Panc1 (cell line): Measurements from ENCODE around the gene SLC12A5.

ENCODE experiments used
- POLR2AphosphoS5 ChIP-seq: IDR thresholded peaks from 2 replicates; pipeline ENCODE4 v1.6.1; 2012; ENCODE audit warnings: mild to moderate bottlenecking, low read depth, low read length, moderate library complexity
- SIN3A ChIP-seq: IDR thresholded peaks from 2 replicates; pipeline ENCODE4 v1.6.1; 2012; ENCODE audit warnings: low read depth, mild to moderate bottlenecking, low read length, moderate library complexity, borderline replicate concordance; ENCODE audit not compliant: insufficient read depth
- TCF7L2 ChIP-seq: IDR thresholded peaks from 2 replicates; pipeline ENCODE4 v1.6.1; 2011; ENCODE audit warnings: mild to moderate bottlenecking, low read depth, low read length, inconsistent platforms
- TF ChIP-seq, protein P1 (sequence below): fragments of 450-650 bp; IDR thresholded peaks from 2 replicates; pipeline ENCODE4 v1.5.1; 2017; ENCODE audit warnings: mild to moderate bottlenecking
- TF ChIP-seq, protein P2 (sequence below), 2 experiments: IDR thresholded peaks; 2 replicates each; pipeline ENCODE4 v1.6.1; 2011 to 2012; ENCODE audit warnings: low read depth in 2 of 2, control low read depth in 1 of 2, low read length in 1 of 2, mild to moderate bottlenecking in 1 of 2, moderate library complexity in 1 of 2; ENCODE audit not compliant: insufficient read depth in 1 of 2

GRCh38 chr20:46071573-46071972, 42.6 kb downstream of the SLC12A5 start:
- TF ChIP-seq, protein P1, sequence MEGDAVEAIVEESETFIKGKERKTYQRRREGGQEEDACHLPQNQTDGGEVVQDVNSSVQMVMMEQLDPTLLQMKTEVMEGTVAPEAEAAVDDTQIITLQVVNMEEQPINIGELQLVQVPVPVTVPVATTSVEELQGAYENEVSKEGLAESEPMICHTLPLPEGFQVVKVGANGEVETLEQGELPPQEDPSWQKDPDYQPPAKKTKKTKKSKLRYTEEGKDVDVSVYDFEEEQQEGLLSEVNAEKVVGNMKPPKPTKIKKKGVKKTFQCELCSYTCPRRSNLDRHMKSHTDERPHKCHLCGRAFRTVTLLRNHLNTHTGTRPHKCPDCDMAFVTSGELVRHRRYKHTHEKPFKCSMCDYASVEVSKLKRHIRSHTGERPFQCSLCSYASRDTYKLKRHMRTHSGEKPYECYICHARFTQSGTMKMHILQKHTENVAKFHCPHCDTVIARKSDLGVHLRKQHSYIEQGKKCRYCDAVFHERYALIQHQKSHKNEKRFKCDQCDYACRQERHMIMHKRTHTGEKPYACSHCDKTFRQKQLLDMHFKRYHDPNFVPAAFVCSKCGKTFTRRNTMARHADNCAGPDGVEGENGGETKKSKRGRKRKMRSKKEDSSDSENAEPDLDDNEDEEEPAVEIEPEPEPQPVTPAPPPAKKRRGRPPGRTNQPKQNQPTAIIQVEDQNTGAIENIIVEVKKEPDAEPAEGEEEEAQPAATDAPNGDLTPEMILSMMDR = no peak
- TF ChIP-seq TCF7L2 = no peak
- no peak for TF ChIP-seq POLR2AphosphoS5
- TF ChIP-seq, protein P2, sequence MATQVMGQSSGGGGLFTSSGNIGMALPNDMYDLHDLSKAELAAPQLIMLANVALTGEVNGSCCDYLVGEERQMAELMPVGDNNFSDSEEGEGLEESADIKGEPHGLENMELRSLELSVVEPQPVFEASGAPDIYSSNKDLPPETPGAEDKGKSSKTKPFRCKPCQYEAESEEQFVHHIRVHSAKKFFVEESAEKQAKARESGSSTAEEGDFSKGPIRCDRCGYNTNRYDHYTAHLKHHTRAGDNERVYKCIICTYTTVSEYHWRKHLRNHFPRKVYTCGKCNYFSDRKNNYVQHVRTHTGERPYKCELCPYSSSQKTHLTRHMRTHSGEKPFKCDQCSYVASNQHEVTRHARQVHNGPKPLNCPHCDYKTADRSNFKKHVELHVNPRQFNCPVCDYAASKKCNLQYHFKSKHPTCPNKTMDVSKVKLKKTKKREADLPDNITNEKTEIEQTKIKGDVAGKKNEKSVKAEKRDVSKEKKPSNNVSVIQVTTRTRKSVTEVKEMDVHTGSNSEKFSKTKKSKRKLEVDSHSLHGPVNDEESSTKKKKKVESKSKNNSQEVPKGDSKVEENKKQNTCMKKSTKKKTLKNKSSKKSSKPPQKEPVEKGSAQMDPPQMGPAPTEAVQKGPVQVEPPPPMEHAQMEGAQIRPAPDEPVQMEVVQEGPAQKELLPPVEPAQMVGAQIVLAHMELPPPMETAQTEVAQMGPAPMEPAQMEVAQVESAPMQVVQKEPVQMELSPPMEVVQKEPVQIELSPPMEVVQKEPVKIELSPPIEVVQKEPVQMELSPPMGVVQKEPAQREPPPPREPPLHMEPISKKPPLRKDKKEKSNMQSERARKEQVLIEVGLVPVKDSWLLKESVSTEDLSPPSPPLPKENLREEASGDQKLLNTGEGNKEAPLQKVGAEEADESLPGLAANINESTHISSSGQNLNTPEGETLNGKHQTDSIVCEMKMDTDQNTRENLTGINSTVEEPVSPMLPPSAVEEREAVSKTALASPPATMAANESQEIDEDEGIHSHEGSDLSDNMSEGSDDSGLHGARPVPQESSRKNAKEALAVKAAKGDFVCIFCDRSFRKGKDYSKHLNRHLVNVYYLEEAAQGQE (IDR thresholded peaks at IDR 0.05; ENCODE audit: insufficient read depth in 1 of 2, low read depth in 2 of 2, low read length in 1 of 2) = no peak
- TF ChIP-seq SIN3A = no peak
